HEK293 (cell line): ENCODE data around the gene UBFD1.

ENCODE experiments used
- CTCF ChIA-PET: fragments of 350-600 bp; formaldehyde crosslinking; extraction: SDS; loops from one replicate; lab custom pipeline; 2021; ENCODE audit warnings: antibody characterized with exemption; lab: Yijun Ruan, JAX
- POLR2A ChIA-PET: fragments of 300-600 bp; formaldehyde crosslinking; extraction: SDS; loops from one replicate; lab custom pipeline; 2020; ENCODE audit warnings: antibody characterized with exemption, inconsistent platforms; lab: Yijun Ruan, JAX
- H3K27ac ChIP-seq: fragments of 200-500 bp; sonication (Bioruptor generic); 2 replicates; pipeline ENCODE4 v1.5.1; 2014; ENCODE audit warnings: low read depth, low read length, control low read depth, inconsistent platforms; ENCODE audit errors: extremely low read depth
- H3K36me3 ChIP-seq, 2 experiments: fragments of 200-500 bp in 1 of 2; sonication (Bioruptor generic) in 1 of 2; 1 replicate in 1 of 2; 2 replicates in 1 of 2; pipeline ENCODE4 v1.5.1; 2014 to 2017; ENCODE audit warnings: inconsistent platforms in 2 of 2, low read length in 2 of 2; ENCODE audit not compliant: control insufficient read depth in 2 of 2, insufficient read depth in 1 of 2
- H3K4me1 ChIP-seq: fragments of 200-500 bp; sonication (Bioruptor generic); 2 replicates; pipeline ENCODE4 v1.5.1; 2014; ENCODE audit warnings: mild to moderate bottlenecking, low read length, inconsistent platforms; ENCODE audit not compliant: control insufficient read depth, insufficient read depth
- H3K4me3 ChIP-seq: 2 replicates; pipeline ENCODE4 v1.5.1; 2011; ENCODE audit warnings: low read depth, mild to moderate bottlenecking, control low read depth, low read length, moderate library complexity
- H3K9me3 ChIP-seq: fragments of 200-500 bp; sonication (Bioruptor generic); 2 replicates; pipeline ENCODE4 v1.5.1; 2014; ENCODE audit warnings: low read depth, low read length, inconsistent platforms; ENCODE audit not compliant: control insufficient read depth, insufficient read depth
- AEBP2 ChIP-seq: fragments of 450-650 bp; formaldehyde crosslinking; IDR thresholded peaks from 2 replicates; pipeline ENCODE4 v1.5.1; 2016; ENCODE audit warnings: missing biosample characterization, missing genetic modification characterization, borderline replicate concordance
- ATF2 ChIP-seq: fragments of 450-650 bp; formaldehyde crosslinking; IDR thresholded peaks from 2 replicates; pipeline ENCODE4 v1.5.1; 2016; ENCODE audit warnings: missing biosample characterization, missing genetic modification characterization, low read depth
- BCL6B ChIP-seq: fragments of 450-650 bp; formaldehyde crosslinking; IDR thresholded peaks from 2 replicates; pipeline ENCODE4 v1.5.1; 2017; ENCODE audit warnings: missing biosample characterization, missing genetic modification characterization
- EGR2 ChIP-seq: fragments of 450-650 bp; formaldehyde crosslinking; IDR thresholded peaks from 2 replicates; pipeline ENCODE4 v1.5.1; 2016; ENCODE audit warnings: low read depth, missing biosample characterization, missing genetic modification characterization
- FEZF1 ChIP-seq: fragments of 450-650 bp; formaldehyde crosslinking; IDR thresholded peaks from 2 replicates; pipeline ENCODE4 v1.5.1; 2016; ENCODE audit warnings: missing biosample characterization, missing genetic modification characterization
- HOXA7 ChIP-seq: sonication (generic); formaldehyde crosslinking; IDR thresholded peaks from 2 replicates; pipeline ENCODE4 v1.8.1; 2022; ENCODE audit warnings: missing genetic modification reagents, borderline replicate concordance
- IKZF3 ChIP-seq: fragments of 450-650 bp; IDR thresholded peaks from 2 replicates; pipeline ENCODE4 v1.5.0; 2018; ENCODE audit warnings: missing biosample characterization, mild to moderate bottlenecking, missing genetic modification characterization, moderate library complexity
- KLF10 ChIP-seq: fragments of 450-650 bp; IDR thresholded peaks from 2 replicates; pipeline ENCODE4 v1.5.1; 2018; ENCODE audit warnings: missing biosample characterization, mild to moderate bottlenecking, missing genetic modification characterization
- KLF17 ChIP-seq: fragments of 450-650 bp; formaldehyde crosslinking; IDR thresholded peaks from 2 replicates; pipeline ENCODE4 v1.5.1; 2016; ENCODE audit warnings: missing biosample characterization, missing genetic modification characterization
- MYNN ChIP-seq: fragments of 450-650 bp; formaldehyde crosslinking; IDR thresholded peaks from 2 replicates; pipeline ENCODE4 v1.5.1; 2016; ENCODE audit warnings: missing biosample characterization, missing genetic modification characterization, borderline replicate concordance
- OSR2 ChIP-seq: fragments of 450-650 bp; formaldehyde crosslinking; IDR thresholded peaks from 2 replicates; pipeline ENCODE4 v1.5.1; 2016; ENCODE audit warnings: missing biosample characterization, missing genetic modification characterization
- PRDM1 ChIP-seq: fragments of 450-650 bp; formaldehyde crosslinking; IDR thresholded peaks from 2 replicates; pipeline ENCODE4; 2016; ENCODE audit warnings: missing biosample characterization, missing genetic modification characterization
- PRDM6 ChIP-seq: fragments of 450-650 bp; formaldehyde crosslinking; IDR thresholded peaks from 2 replicates; pipeline ENCODE4 v1.5.1; 2017; ENCODE audit warnings: missing biosample characterization, missing genetic modification characterization
- REPIN1 ChIP-seq: fragments of 450-650 bp; formaldehyde crosslinking; IDR thresholded peaks from 2 replicates; pipeline ENCODE4 v1.5.1; 2017; ENCODE audit warnings: missing biosample characterization, missing genetic modification characterization, low read depth
- SCRT1 ChIP-seq: fragments of 450-650 bp; formaldehyde crosslinking; IDR thresholded peaks from 2 replicates; pipeline ENCODE4 v1.5.1; 2016; ENCODE audit warnings: missing biosample characterization, missing genetic modification characterization, borderline replicate concordance
- SCRT2 ChIP-seq: fragments of 450-650 bp; formaldehyde crosslinking; IDR thresholded peaks from 2 replicates; pipeline ENCODE4 v1.5.1; 2016; ENCODE audit warnings: missing biosample characterization, missing genetic modification characterization
- ZFP37 ChIP-seq: fragments of 450-650 bp; formaldehyde crosslinking; IDR thresholded peaks from 2 replicates; pipeline ENCODE4 v1.5.1; 2016; ENCODE audit warnings: missing biosample characterization, missing genetic modification characterization
- ZNF133 ChIP-seq: fragments of 450-650 bp; formaldehyde crosslinking; IDR thresholded peaks from 2 replicates; pipeline ENCODE4 v1.5.1; 2016; ENCODE audit warnings: missing biosample characterization, missing genetic modification characterization
- ZNF157 ChIP-seq: fragments of 450-650 bp; formaldehyde crosslinking; IDR thresholded peaks from 2 replicates; pipeline ENCODE4 v1.5.1; 2016; ENCODE audit warnings: missing biosample characterization, missing genetic modification characterization
- ZNF175 ChIP-seq: fragments of 450-650 bp; formaldehyde crosslinking; IDR thresholded peaks from 2 replicates; pipeline ENCODE4 v1.5.1; 2016; ENCODE audit warnings: missing biosample characterization, missing genetic modification characterization
- ZNF214 ChIP-seq: fragments of 450-650 bp; formaldehyde crosslinking; IDR thresholded peaks from 2 replicates; pipeline ENCODE4 v1.5.1; 2017; ENCODE audit warnings: missing biosample characterization, mild to moderate bottlenecking, missing genetic modification characterization, borderline replicate concordance
- ZNF223 ChIP-seq: fragments of 450-650 bp; formaldehyde crosslinking; IDR thresholded peaks from 2 replicates; pipeline ENCODE4 v1.5.1; 2016; ENCODE audit warnings: missing biosample characterization, missing genetic modification characterization
- ZNF24 ChIP-seq: fragments of 450-650 bp; formaldehyde crosslinking; IDR thresholded peaks from 2 replicates; pipeline ENCODE4 v1.5.1; 2016; ENCODE audit warnings: missing biosample characterization, missing genetic modification characterization
- ZNF513 ChIP-seq: fragments of 450-650 bp; IDR thresholded peaks from 2 replicates; pipeline ENCODE4 v1.5.1; 2018; ENCODE audit warnings: missing biosample characterization, missing genetic modification characterization
- ZNF747 ChIP-seq: fragments of 450-650 bp; formaldehyde crosslinking; IDR thresholded peaks from 2 replicates; pipeline ENCODE4 v1.5.1; 2016; ENCODE audit warnings: missing biosample characterization, missing genetic modification characterization
- ZNF792 ChIP-seq: fragments of 450-650 bp; formaldehyde crosslinking; IDR thresholded peaks from 2 replicates; pipeline ENCODE4 v1.5.1; 2016; ENCODE audit warnings: missing biosample characterization, missing genetic modification characterization
- ZNF843 ChIP-seq: fragments of 450-650 bp; formaldehyde crosslinking; IDR thresholded peaks from 2 replicates; pipeline ENCODE4 v1.5.1; 2016; ENCODE audit warnings: missing biosample characterization, missing genetic modification characterization
- ZSCAN30 ChIP-seq: fragments of 450-650 bp; IDR thresholded peaks from 2 replicates; pipeline ENCODE4 v1.5.1; 2018; ENCODE audit warnings: missing biosample characterization, mild to moderate bottlenecking, missing genetic modification characterization, moderate library complexity
- ZXDB ChIP-seq: fragments of 450-650 bp; formaldehyde crosslinking; IDR thresholded peaks from 2 replicates; pipeline ENCODE4 v1.5.1; 2016; ENCODE audit warnings: missing biosample characterization, missing genetic modification characterization

Gene UBFD1

GRCh38 chr16:23521965-23522364, 35.6 kb upstream of the UBFD1 start:
- TF ChIP-seq ZNF792 (no peak), SCRT2 (peak; percentile 96), ZNF747 (no peak), ZFP37 (tag by site-specific recombination) (no peak), ZNF24 (tag by site-specific recombination) (no peak), AEBP2 (tag by site-specific recombination) (no peak), ZNF214 (tag by site-specific recombination) (no peak), HOXA7 (no peak), IKZF3 (tag by site-specific recombination) (peak; percentile 53; the same call in 1 of the 2 replicates), ZSCAN30 (tag by site-specific recombination) (no peak), FEZF1 (tag by site-specific recombination) (peak; percentile 18; the same call in 1 of the 2 replicates), KLF10 (tag by site-specific recombination) (0 out of 2 replicates have a peak, but pooled peaks have one; percentile 46), OSR2 (tag by site-specific recombination) (peak; percentile 43; the same call in 1 of the 2 replicates), MYNN (tag by site-specific recombination) (no peak), ZNF157 (tag by site-specific recombination) (no peak), ZXDB (tag by site-specific recombination) (no peak), REPIN1 (tag by site-specific recombination) (no peak), ZNF175 (no peak), PRDM6 (tag by site-specific recombination) (peak; percentile 42; the same call in 1 of the 2 replicates), ATF2 (tag by site-specific recombination) (peak; percentile 63; the same call in 1 of the 2 replicates), ZNF843 (tag by site-specific recombination) (peak; percentile 45; the same call in 1 of the 2 replicates), ZNF513 (tag by site-specific recombination) (no peak), EGR2 (no peak), KLF17 (tag by site-specific recombination) (no peak), BCL6B (tag by site-specific recombination) (no peak), PRDM1 (no peak), ZNF223 (tag by site-specific recombination) (no peak), SCRT1 (tag by site-specific recombination) (peak; percentile 82), ZNF133 (tag by site-specific recombination) (no peak)
- TF ChIP-seq, all 188 proteins: peak for 9
- POLR2A ChIA-PET, result no interaction called here

More at GRCh38 chr16:23521965-23522364, 35.6 kb upstream of the UBFD1 start:
- H3K4me1 ChIP-seq, result no peaks in the 10 kb centered on the region
- H3K27ac ChIP-seq, result no peak overlapping the region
- H3K36me3 ChIP-seq, result peaks cover 0 to 52% of the 10 kb centered on the region in 2 experiments; a peak in 2 of 3 replicates
- CTCF ChIA-PET, result no interaction called here
- no peak overlapping the region for H3K4me3 ChIP-seq
- H3K9me3 ChIP-seq, result no peaks in the 10 kb centered on the region
